Mesenchymal stem cell (in vitro differentiated cells and primary cell): Measurements from ENCODE around the gene APC.

Experiments used
- DNase-seq: peaks from one replicate; pipeline ENCODE4 v3.0.0-alpha.2; 2013
- H2AFZ ChIP-seq: one replicate; pipeline ENCODE4 v1.6.1; 2013; ENCODE audit warnings: low read depth, mild to moderate bottlenecking, control low read depth, inconsistent platforms, low read length, moderate library complexity
- H2AK5ac ChIP-seq: 2 replicates; pipeline ENCODE4 v1.6.1; 2013; ENCODE audit warnings: low read length, moderate library complexity, mild to moderate bottlenecking, inconsistent platforms; ENCODE audit not compliant: severe bottlenecking
- H2BK120ac ChIP-seq: one replicate; pipeline ENCODE4 v1.6.1; 2013; ENCODE audit warnings: low read depth, mild to moderate bottlenecking, inconsistent platforms, low read length, moderate library complexity
- H2BK12ac ChIP-seq, 2 experiments: one replicate each; pipeline ENCODE4 v1.6.1; 2013; ENCODE audit warnings: inconsistent platforms in 2 of 2, low read length in 2 of 2, mild to moderate bottlenecking in 2 of 2, moderate library complexity in 2 of 2, control low read depth in 1 of 2
- H2BK15ac ChIP-seq: one replicate; pipeline ENCODE4 v1.6.1; 2013; ENCODE audit warnings: mild to moderate bottlenecking, low read depth, inconsistent platforms; ENCODE audit not compliant: poor library complexity, severe bottlenecking
- H2BK5ac ChIP-seq: 2 replicates; pipeline ENCODE4 v1.6.1; 2013; ENCODE audit warnings: low read depth, mild to moderate bottlenecking, low read length, control low read depth, inconsistent platforms; ENCODE audit not compliant: poor library complexity, severe bottlenecking
- H3K14ac ChIP-seq, 2 experiments: one replicate each; pipeline ENCODE4 v1.6.1; 2013; ENCODE audit warnings: inconsistent platforms in 2 of 2, low read length in 2 of 2, control low read depth in 1 of 2, mild to moderate bottlenecking in 1 of 2, moderate library complexity in 1 of 2
- H3K18ac ChIP-seq, 2 experiments: one replicate each; pipeline ENCODE4 v1.6.1; 2013; ENCODE audit warnings: inconsistent platforms in 2 of 2, low read length in 2 of 2, control low read depth in 1 of 2, low read depth in 1 of 2, mild to moderate bottlenecking in 1 of 2
- H3K23ac ChIP-seq, 2 experiments: one replicate each; pipeline ENCODE4 v1.6.1; 2013; ENCODE audit warnings: inconsistent platforms in 2 of 2, low read length in 2 of 2, mild to moderate bottlenecking in 2 of 2, moderate library complexity in 2 of 2, control low read depth in 1 of 2
- H3K27ac ChIP-seq: 2 replicates; pipeline ENCODE4 v1.5.1; 2013; ENCODE audit warnings: mild to moderate bottlenecking, moderate library complexity, low read length, control low read depth, inconsistent platforms; ENCODE audit not compliant: poor library complexity, severe bottlenecking
- H3K27me3 ChIP-seq, 2 experiments: 2 replicates each; pipeline versions ENCODE4 v1.6.1 to v1.7.0; 2013; ENCODE audit warnings: low read length in 2 of 2, mild to moderate bottlenecking in 2 of 2, moderate library complexity in 2 of 2, control low read depth in 1 of 2, inconsistent platforms in 1 of 2; ENCODE audit not compliant: control insufficient read depth in 1 of 2, insufficient read depth in 1 of 2
- H3K36me3 ChIP-seq, 2 experiments: 2 replicates each; pipeline versions ENCODE4 v1.6.1 to v1.7.0; 2013; ENCODE audit warnings: low read length in 2 of 2, control low read depth in 1 of 2, inconsistent platforms in 1 of 2, low read depth in 1 of 2, mild to moderate bottlenecking in 1 of 2; ENCODE audit not compliant: insufficient read depth in 2 of 2, control insufficient read depth in 1 of 2
- H3K4ac ChIP-seq, 2 experiments: one replicate each; pipeline ENCODE4 v1.6.1; 2013; ENCODE audit warnings: inconsistent platforms in 2 of 2, low read length in 2 of 2, mild to moderate bottlenecking in 2 of 2, moderate library complexity in 2 of 2, control low read depth in 1 of 2, low read depth in 1 of 2
- H3K4me1 ChIP-seq: 2 replicates; pipeline ENCODE4 v1.6.1; 2013; ENCODE audit warnings: low read depth, low read length, control low read depth; ENCODE audit not compliant: control insufficient read depth, insufficient read depth
- H3K4me2 ChIP-seq: 2 replicates; pipeline ENCODE4 v1.6.1; 2013; ENCODE audit warnings: low read length, mild to moderate bottlenecking, inconsistent platforms; ENCODE audit not compliant: poor library complexity, severe bottlenecking
- H3K4me3 ChIP-seq, 2 experiments: 2 replicates each; pipeline versions ENCODE4 v1.5.1 to v1.7.0; 2013; ENCODE audit warnings: low read length in 2 of 2, mild to moderate bottlenecking in 2 of 2, control low read depth in 1 of 2, low read depth in 1 of 2; ENCODE audit not compliant: insufficient read depth in 1 of 2
- H3K79me1 ChIP-seq: replicated peaks from 2 replicates; pipeline ENCODE4 v1.6.1; 2013; ENCODE audit warnings: mild to moderate bottlenecking, control low read depth, low read length, inconsistent platforms; ENCODE audit not compliant: poor library complexity, severe bottlenecking
- H3K9ac ChIP-seq: 2 replicates; pipeline ENCODE4 v1.7.0; 2013; ENCODE audit warnings: mild to moderate bottlenecking, low read length, moderate library complexity
- H3K9me3 ChIP-seq: 2 replicates; pipeline ENCODE4 v1.7.0; 2013; ENCODE audit warnings: mild to moderate bottlenecking, low read length; ENCODE audit not compliant: control insufficient read depth
- H4K8ac ChIP-seq: one replicate; pipeline ENCODE4 v1.6.1; 2013; ENCODE audit warnings: inconsistent platforms, mild to moderate bottlenecking, low read length, moderate library complexity
- H4K91ac ChIP-seq: one replicate; pipeline ENCODE4 v1.6.1; 2013; ENCODE audit warnings: mild to moderate bottlenecking, low read length, inconsistent platforms
- WGBS: methylation state at CpG from one replicate; pipeline ENCODE4 v1.1.7; 2013; ENCODE audit warnings: mixed read lengths; 5-methylcytosine and 5-hydroxymethylcytosine counted together

APC gene

DNA sequence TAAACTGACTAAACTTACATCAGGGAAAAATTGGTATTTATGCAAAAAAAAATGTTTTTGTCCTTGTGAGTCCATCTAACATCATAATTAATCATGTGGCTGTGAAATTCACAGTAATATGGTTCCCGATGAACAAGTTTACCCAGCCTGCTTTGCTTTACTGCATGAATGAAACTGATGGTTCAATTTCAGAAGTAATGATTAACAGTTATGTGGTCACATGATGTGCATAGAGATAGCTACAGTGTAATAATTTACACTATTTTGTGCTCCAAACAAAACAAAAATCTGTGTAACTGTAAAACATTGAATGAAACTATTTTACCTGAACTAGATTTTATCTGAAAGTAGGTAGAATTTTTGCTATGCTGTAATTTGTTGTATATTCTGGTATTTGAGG, 106.8 kb downstream of the APC start:
- no peaks in the 10 kb centered on the region for H3K79me1 ChIP-seq
- no peak overlapping the region for H2BK5ac ChIP-seq
- H3K27me3 ChIP-seq = no peaks in the 10 kb centered on the region
- H3K9ac ChIP-seq = no peak overlapping the region
- no peak overlapping the region for H3K4me3 ChIP-seq
- no peak overlapping the region for H2BK120ac ChIP-seq
- H4K91ac ChIP-seq = no peak overlapping the region
- H3K27ac ChIP-seq = no peak overlapping the region
- H2AK5ac ChIP-seq = no peak overlapping the region
- H2AFZ ChIP-seq = no peak overlapping the region
- WGBS = no CpG with 5 or more reads among the region's 1 CpG
- no peaks in the 10 kb centered on the region for H3K9me3 ChIP-seq
- H2BK12ac ChIP-seq = no peak overlapping the region
- no peak overlapping the region for H4K8ac ChIP-seq
- H3K14ac ChIP-seq = no peak overlapping the region
- no peak overlapping the region for H2BK15ac ChIP-seq
- H3K36me3 ChIP-seq = peaks cover 3 to 23% of the 10 kb centered on the region in 2 experiments
- no peak overlapping the region for H3K4me2 ChIP-seq
- no peak overlapping the region for H3K4ac ChIP-seq
- no peak for DNase-seq
- no peaks in the 10 kb centered on the region for H3K4me1 ChIP-seq
- H3K18ac ChIP-seq = no peak overlapping the region
- no peak overlapping the region for H3K23ac ChIP-seq

DNA sequence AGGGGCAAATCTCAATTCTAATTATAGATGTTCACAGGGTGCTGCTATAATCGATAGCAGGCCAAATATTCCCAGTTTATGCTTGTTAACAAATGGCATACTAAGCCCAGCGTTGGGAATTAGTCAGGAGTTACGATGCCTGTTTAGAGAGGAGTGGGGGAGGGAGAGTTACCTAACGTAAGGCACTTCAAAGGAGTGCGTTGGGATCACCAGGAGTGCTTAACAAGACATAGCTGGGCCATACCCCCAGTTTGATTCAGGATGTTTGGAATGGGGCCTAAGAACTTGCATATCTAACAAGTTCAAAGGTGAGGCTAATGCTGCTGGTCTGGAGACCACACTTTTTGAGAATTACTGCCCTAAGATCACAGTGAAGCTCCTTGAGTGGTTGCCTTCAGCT, 108.9 kb downstream of the APC start:
- Histone ChIP-seq H3K4me1 (no peaks in the 10 kb centered on the region), H4K8ac (no peak overlapping the region), H3K4ac (no peak overlapping the region), H2BK12ac (no peak overlapping the region), H2BK120ac (no peak overlapping the region), H3K9me3 (no peaks in the 10 kb centered on the region), H3K27ac (no peak overlapping the region), H3K79me1 (no peaks in the 10 kb centered on the region), H3K27me3 (no peaks in the 10 kb centered on the region), H4K91ac (no peak overlapping the region), H3K4me2 (no peak overlapping the region), H2AK5ac (no peak overlapping the region), H3K23ac (no peak overlapping the region), H2AFZ (no peak overlapping the region), H3K4me3 (no peak overlapping the region), H3K18ac (no peak overlapping the region), H2BK5ac (no peak overlapping the region), H3K36me3 (peaks cover 0 to 3% of the 10 kb centered on the region in 2 experiments), H3K9ac (no peak overlapping the region), H3K14ac (no peak overlapping the region), H2BK15ac (no peak overlapping the region)
- no peak for DNase-seq
- WGBS = 82% methylated on average over 5 of the region's 5 CpGs

DNA sequence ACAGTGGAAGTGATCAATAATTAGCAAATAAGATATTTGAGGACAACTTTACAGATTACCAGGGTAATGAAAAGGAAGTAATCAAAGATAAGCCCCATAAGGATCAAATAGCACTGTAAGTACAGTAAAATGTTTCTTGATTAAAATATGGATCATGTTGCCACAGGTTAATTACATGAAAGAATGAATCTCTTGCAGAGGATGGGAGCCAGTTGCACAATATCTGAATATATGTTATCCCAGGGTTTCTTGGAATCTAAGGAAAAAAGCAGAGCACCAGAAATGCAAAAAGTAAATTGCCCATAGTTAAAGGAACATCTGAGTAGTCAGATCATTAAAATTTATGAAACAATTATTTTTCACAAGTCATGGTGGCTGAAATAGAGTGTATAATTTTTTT, 109.6 kb downstream of the APC start:
- H3K9ac ChIP-seq = peak overlapping the region; percentile 76
- no peak overlapping the region for H4K91ac ChIP-seq
- no peak overlapping the region for H3K4ac ChIP-seq
- H3K4me3 ChIP-seq = no peak overlapping the region
- H4K8ac ChIP-seq = no peak overlapping the region
- no peaks in the 10 kb centered on the region for H3K27me3 ChIP-seq
- H2AFZ ChIP-seq = no peak overlapping the region
- H2BK120ac ChIP-seq = no peak overlapping the region
- H3K9me3 ChIP-seq = no peaks in the 10 kb centered on the region
- H2BK12ac ChIP-seq = no peak overlapping the region
- H3K27ac ChIP-seq = no peak overlapping the region
- H2AK5ac ChIP-seq = no peak overlapping the region
- H3K14ac ChIP-seq = no peak overlapping the region
- no peak overlapping the region for H3K4me2 ChIP-seq
- no peak overlapping the region for H2BK5ac ChIP-seq
- no peaks in the 10 kb centered on the region for H3K4me1 ChIP-seq
- no peaks in the 10 kb centered on the region for H3K79me1 ChIP-seq
- H3K23ac ChIP-seq = no peak overlapping the region
- peaks cover 0 to 3% of the 10 kb centered on the region in 2 experiments for H3K36me3 ChIP-seq
- no peak for DNase-seq
- no peak overlapping the region for H2BK15ac ChIP-seq
- H3K18ac ChIP-seq = no peak overlapping the region

DNA sequence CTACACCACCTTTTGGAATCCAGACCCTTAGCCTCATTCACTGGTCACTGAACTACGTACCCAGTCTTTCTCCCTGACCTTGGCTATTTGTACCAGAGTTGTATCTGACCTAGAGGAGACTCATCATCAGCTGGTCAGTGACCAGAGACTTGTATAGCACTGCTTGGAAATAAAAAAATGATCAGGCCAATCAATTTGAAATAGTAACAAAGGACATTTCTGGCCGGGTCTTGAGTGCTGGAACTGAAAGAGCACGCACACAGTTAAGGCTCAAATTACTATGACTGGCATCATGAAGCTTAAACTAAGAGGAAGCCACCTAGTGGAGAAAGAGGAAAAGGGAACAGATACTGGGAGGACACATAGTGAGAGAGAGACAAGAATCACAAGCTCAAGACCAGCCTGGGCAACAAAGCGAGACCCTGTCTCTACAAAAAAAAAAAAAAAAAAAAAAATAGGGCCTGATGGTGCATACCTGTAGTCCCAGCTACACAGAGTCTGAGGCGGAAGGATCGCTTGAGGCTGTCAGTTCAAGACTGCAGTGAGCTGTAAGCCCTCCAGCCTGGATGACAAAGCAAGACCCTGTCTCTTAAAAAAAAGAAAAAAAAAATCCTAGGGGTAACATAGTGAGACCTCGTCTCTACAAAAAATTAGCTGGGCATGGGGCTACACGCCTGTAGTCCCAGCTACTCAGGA, 110.6 kb downstream of the APC start:
- peak; percentile 78 for DNase-seq
- WGBS = 46% methylated on average over 8 of the region's 8 CpGs
- Histone ChIP-seq H3K36me3 (no peaks in the 10 kb centered on the region), H3K27me3 (peaks cover 0 to under 1% of the 10 kb centered on the region in 2 experiments), H2BK12ac (no peak overlapping the region), H3K9ac (peak overlapping the region; percentile 76), H2BK120ac (no peak overlapping the region), H3K79me1 (no peaks in the 10 kb centered on the region), H2AFZ (no peak overlapping the region), H3K4me2 (no peak overlapping the region), H3K4ac (no peak overlapping the region), H3K27ac (no peak overlapping the region), H4K91ac (no peak overlapping the region), H3K4me3 (peak overlapping the region in 1 of 2 experiments; percentile 46), H3K18ac (no peak overlapping the region), H3K14ac (no peak overlapping the region), H4K8ac (no peak overlapping the region), H2BK5ac (no peak overlapping the region), H2BK15ac (no peak overlapping the region), H3K9me3 (no peaks in the 10 kb centered on the region), H2AK5ac (no peak overlapping the region), H3K23ac (no peak overlapping the region), H3K4me1 (no peaks in the 10 kb centered on the region)
